Measurements from ENCODE around the gene MAD2L2.
A peak's percentile ranks its signal among the peaks of the same experiment; 100 is the strongest.
"Not testable (repeated sequence)": the region's sequence is repeated elsewhere in the genome, so short reads cannot be mapped to it uniquely, and the experiment has no call there.

Gene MAD2L2

GRCh38 chr1:11645270-11645669 is 35.7 kb downstream of the MAD2L2 start:
- H3K4me2 ChIP-seq (ENCODE audit: low read length), result no peak overlapping the region
- no peak overlapping the region for H3K4me3 ChIP-seq (ENCODE audit: low read length)
- TF ChIP-seq, protein P1, sequence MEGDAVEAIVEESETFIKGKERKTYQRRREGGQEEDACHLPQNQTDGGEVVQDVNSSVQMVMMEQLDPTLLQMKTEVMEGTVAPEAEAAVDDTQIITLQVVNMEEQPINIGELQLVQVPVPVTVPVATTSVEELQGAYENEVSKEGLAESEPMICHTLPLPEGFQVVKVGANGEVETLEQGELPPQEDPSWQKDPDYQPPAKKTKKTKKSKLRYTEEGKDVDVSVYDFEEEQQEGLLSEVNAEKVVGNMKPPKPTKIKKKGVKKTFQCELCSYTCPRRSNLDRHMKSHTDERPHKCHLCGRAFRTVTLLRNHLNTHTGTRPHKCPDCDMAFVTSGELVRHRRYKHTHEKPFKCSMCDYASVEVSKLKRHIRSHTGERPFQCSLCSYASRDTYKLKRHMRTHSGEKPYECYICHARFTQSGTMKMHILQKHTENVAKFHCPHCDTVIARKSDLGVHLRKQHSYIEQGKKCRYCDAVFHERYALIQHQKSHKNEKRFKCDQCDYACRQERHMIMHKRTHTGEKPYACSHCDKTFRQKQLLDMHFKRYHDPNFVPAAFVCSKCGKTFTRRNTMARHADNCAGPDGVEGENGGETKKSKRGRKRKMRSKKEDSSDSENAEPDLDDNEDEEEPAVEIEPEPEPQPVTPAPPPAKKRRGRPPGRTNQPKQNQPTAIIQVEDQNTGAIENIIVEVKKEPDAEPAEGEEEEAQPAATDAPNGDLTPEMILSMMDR (IDR thresholded peaks at IDR 0.05; ENCODE audit: low read depth, low read length), result no peak
- no peak for TF ChIP-seq EZH2phosphoT487 (IDR thresholded peaks at IDR 0.05; ENCODE audit: low read depth)
- peaks cover 2% of the 10 kb centered on the region; the same call in 1 of the 2 replicates for H4K20me1 ChIP-seq (ENCODE audit: insufficient read depth, low read length)
- no peaks in the 10 kb centered on the region for H3K9me3 ChIP-seq (ENCODE audit: insufficient read depth, low read length)
- no peaks in the 10 kb centered on the region for H3K27me3 ChIP-seq (ENCODE audit: low read depth, low read length)
- no peak overlapping the region for H2AFZ ChIP-seq (ENCODE audit: low read depth, low read length)
- H3K27ac ChIP-seq (ENCODE audit: low read length), result no peak overlapping the region
- H3K4me1 ChIP-seq (ENCODE audit: low read length), result no peaks in the 10 kb centered on the region
- no peaks in the 10 kb centered on the region for H3K79me2 ChIP-seq (ENCODE audit: low read length)
- H3K9ac ChIP-seq (ENCODE audit: low read length), result no peak overlapping the region
- H3K36me3 ChIP-seq (replicated peaks; ENCODE audit: low read depth, low read length), result no peaks in the 10 kb centered on the region

DNA sequence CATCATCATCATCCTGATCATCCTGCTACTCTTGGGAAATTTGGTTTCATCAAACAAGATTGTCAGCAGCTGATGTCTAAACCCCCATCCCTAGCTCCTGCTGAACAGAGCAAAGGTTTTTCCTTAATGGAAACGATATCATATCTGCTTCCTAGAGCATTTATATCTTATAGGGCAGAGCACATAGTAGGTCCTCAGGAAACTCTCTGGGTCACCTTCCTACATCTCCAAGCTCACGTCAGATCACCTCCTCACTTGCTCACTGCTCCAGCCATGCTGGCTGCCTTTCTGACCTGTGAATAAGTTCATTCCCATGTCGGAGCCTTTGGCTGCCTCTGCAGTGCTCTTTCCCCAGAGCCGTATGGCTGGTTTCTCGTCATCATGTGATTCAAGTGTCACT is 37.2 kb downstream of the MAD2L2 start:
- Histone ChIP-seq H3K79me2 (ENCODE audit: low read length) (no peaks in the 10 kb centered on the region), H3K9me3 (ENCODE audit: insufficient read depth, low read length) (no peaks in the 10 kb centered on the region), H4K20me1 (ENCODE audit: insufficient read depth, low read length) (peaks cover 2% of the 10 kb centered on the region; the same call in 1 of the 2 replicates), H3K27ac (ENCODE audit: low read length) (no peak overlapping the region), H3K4me2 (ENCODE audit: low read length) (no peak overlapping the region), H3K36me3 (replicated peaks; ENCODE audit: low read depth, low read length) (no peaks in the 10 kb centered on the region), H3K27me3 (ENCODE audit: low read depth, low read length) (no peaks in the 10 kb centered on the region), H2AFZ (ENCODE audit: low read depth, low read length) (no peak overlapping the region), H3K9ac (ENCODE audit: low read length) (no peak overlapping the region), H3K4me3 (ENCODE audit: low read length) (no peak overlapping the region), H3K4me1 (ENCODE audit: low read length) (no peaks in the 10 kb centered on the region)
- no peak for TF ChIP-seq EZH2phosphoT487 (IDR thresholded peaks at IDR 0.05; ENCODE audit: low read depth)
- TF ChIP-seq, protein P1 (IDR thresholded peaks at IDR 0.05; ENCODE audit: low read depth, low read length), result no peak

DNA sequence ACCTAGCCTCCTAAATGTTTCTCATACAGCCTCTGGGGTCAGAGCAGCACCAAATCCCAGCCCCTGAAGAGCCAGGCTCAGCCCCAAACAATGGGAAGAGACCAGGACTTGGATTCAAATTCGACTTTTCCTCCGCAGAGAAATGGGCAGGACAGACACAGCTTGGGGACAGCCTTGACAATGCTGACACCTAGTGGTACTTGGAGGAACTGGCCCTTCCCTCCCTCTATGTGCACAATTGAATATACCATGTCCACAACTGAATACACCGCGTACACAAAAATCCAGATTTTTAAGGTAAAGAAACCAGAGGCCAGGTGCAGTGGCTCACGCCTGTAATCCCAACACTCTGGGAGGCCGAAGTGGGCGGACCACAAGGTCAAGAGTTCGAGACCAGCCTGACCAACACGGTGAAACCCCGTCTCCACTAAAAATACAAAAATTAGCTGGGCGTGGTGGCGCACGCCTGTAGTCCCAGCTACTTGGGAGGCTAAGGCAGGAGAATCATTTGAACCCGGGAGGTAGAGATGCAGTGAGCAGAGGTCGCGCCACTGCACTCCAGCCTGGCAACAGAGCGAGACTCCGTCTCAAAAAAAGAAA is 38.4 kb downstream of the MAD2L2 start:
- H3K9ac ChIP-seq (ENCODE audit: low read length); H2AFZ ChIP-seq (ENCODE audit: low read depth, low read length); H3K79me2 ChIP-seq (ENCODE audit: low read length); H3K4me2 ChIP-seq (ENCODE audit: low read length); H3K36me3 ChIP-seq (replicated peaks; ENCODE audit: low read depth, low read length); H3K4me3 ChIP-seq (ENCODE audit: low read length); H3K9me3 ChIP-seq (ENCODE audit: insufficient read depth, low read length); H3K27ac ChIP-seq (ENCODE audit: low read length); H3K27me3 ChIP-seq (ENCODE audit: low read depth, low read length); H3K4me1 ChIP-seq (ENCODE audit: low read length); H4K20me1 ChIP-seq (ENCODE audit: insufficient read depth, low read length): not testable (repeated sequence)
- TF ChIP-seq, protein P1 (IDR thresholded peaks at IDR 0.05; ENCODE audit: low read depth, low read length), result peak; percentile 74

- H3K27me3 ChIP-seq (ENCODE audit: low read depth, low read length), result no peaks in the 10 kb centered on the region
- no peaks in the 10 kb centered on the region for H3K36me3 ChIP-seq (replicated peaks; ENCODE audit: low read depth, low read length)
- H3K27ac ChIP-seq (ENCODE audit: low read length), result no peak overlapping the region
- peaks cover 2% of the 10 kb centered on the region; the same call in 1 of the 2 replicates for H4K20me1 ChIP-seq (ENCODE audit: insufficient read depth, low read length)
- no peaks in the 10 kb centered on the region for H3K79me2 ChIP-seq (ENCODE audit: low read length)
- no peak overlapping the region for H3K4me2 ChIP-seq (ENCODE audit: low read length)
- TF ChIP-seq EZH2phosphoT487 (IDR thresholded peaks at IDR 0.05; ENCODE audit: low read depth), result no peak
- TF ChIP-seq, protein P1 (IDR thresholded peaks at IDR 0.05; ENCODE audit: low read depth, low read length), result no peak
- no peak overlapping the region for H3K4me3 ChIP-seq (ENCODE audit: low read length)
- H3K4me1 ChIP-seq (ENCODE audit: low read length), result no peaks in the 10 kb centered on the region
- H3K9me3 ChIP-seq (ENCODE audit: insufficient read depth, low read length), result no peaks in the 10 kb centered on the region
- H2AFZ ChIP-seq (ENCODE audit: low read depth, low read length), result no peak overlapping the region
- H3K9ac ChIP-seq (ENCODE audit: low read length), result no peak overlapping the region
Observed at GRCh38 chr1:11641776-11642305, 39.1 kb downstream of the MAD2L2 start.

All from OCI-LY3 (cell line).